ENCODE measurements around the gene ALPL.
A peak's percentile ranks its signal among the peaks of the same experiment; 100 is the strongest.

Gene ALPL

GRCh38 chr1:21532496-21532895 is 23.3 kb downstream of the ALPL start:
- no peak for DNase-seq

GRCh38 chr1:21532992-21533534 is 23.8 kb downstream of the ALPL start:
- no peak for DNase-seq

GRCh38 chr1:21534146-21534545 is 24.9 kb downstream of the ALPL start:
- DNase-seq: no peak

GRCh38 chr1:21534674-21535378 is 25.6 kb downstream of the ALPL start:
- DNase-seq: peak; percentile 6 to 20

GRCh38 chr1:21536218-21536617 is 27.0 kb downstream of the ALPL start:
- no peak for DNase-seq

DNA sequence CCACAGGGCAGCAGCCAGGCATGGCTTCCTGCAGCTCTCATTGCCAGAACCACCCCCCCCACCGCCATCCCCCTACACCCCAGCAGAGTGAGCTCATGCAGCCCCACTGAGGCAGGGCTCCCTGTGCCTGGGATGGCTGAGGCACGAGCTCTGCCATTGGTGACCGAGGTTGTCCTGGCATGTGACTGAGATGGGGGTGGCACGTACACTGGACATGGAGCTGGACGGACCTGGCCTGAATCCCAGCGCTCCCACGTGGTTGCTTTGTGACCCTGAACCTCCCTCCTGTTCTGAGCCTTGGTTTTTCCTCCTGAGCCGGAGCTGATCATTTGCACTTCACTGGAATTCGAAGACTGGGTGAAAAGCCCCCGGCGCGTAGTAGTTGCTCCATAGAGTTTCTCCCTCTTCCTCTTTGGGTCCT is 28.3 kb downstream of the ALPL start:
- DNase-seq: no peak

DNA sequence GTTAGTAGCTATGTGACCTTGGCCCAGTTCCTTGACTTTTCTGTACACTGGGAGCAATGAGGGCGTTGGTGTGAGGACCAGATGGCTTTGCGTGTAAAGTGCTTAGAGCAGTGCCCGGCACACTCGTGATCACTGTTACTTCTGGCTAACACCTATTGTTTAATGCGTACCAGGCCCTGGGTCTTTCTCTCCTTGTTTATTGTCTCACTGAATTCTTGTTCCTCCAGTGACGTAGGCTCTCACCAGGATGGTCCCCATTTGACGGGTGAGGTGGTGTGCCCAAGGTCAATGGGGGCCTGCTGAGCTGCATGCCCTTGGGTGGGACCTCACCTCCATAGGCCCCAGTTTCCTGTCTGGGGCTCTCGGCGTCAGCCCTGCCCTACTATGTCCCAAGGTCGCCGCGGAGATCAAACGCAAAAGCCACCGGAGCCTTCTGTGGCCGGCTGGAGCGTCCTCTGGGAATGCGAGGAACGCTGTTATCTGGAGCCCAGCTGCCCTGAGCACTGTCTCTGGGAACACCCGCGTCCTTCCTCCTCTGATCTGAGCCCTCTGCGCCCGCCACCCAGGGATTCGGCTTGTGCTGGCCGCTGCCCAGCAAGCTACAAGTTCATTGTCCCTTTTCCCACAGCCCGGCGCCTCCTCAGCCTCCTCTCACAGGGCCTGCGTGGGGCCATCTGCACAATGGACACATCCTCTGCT is 28.9 kb downstream of the ALPL start:
- no peak for DNase-seq

- no peak for DNase-seq
Measured at GRCh38 chr1:21539933-21540332, 30.7 kb downstream of the ALPL start.

DNA sequence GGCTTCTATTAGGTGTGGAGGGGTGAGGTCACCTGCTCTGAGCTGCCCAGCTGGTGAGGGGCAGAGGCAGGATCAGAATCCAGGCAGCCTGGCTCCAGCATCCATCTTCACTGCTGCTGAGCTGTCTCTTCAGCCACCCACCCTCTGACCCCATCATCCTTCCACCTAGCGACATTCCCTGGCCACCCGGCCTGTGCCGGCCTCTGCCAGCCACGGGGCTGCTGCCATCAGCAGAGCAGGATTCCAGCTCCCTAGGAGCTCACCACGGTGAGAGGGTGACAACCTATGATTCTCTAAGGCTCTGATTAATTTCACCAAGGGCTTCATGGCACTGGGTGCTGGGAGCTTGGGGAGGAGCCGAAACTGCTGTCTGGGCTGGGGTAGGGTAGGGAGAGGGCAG is 32.1 kb downstream of the ALPL start:
- no peak for DNase-seq

DNA sequence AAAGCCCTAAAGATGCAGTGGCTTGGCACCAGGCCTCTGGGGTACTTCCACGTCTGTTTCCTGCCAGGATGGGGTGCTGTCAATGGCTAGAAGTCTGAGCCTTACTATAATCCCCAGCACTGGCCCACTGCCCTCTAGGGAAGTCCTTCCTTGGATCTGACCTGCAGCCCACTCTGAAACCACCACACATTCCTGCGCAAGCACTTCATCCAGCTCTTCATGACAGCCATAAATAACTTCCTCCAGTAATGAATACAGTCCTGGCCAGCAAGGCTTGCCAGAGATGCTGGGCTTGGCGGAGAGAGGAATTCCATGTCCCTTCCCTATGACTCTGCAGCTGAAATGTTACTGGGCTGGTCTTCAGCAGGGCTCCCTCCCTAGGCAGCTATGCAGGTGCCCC is 32.6 kb downstream of the ALPL start:
- no peak for DNase-seq

GRCh38 chr1:21543598-21543997 is 34.4 kb downstream of the ALPL start:
- DNase-seq: no peak

GRCh38 chr1:21544095-21544494 is 34.9 kb downstream of the ALPL start:
- no peak for DNase-seq

DNA sequence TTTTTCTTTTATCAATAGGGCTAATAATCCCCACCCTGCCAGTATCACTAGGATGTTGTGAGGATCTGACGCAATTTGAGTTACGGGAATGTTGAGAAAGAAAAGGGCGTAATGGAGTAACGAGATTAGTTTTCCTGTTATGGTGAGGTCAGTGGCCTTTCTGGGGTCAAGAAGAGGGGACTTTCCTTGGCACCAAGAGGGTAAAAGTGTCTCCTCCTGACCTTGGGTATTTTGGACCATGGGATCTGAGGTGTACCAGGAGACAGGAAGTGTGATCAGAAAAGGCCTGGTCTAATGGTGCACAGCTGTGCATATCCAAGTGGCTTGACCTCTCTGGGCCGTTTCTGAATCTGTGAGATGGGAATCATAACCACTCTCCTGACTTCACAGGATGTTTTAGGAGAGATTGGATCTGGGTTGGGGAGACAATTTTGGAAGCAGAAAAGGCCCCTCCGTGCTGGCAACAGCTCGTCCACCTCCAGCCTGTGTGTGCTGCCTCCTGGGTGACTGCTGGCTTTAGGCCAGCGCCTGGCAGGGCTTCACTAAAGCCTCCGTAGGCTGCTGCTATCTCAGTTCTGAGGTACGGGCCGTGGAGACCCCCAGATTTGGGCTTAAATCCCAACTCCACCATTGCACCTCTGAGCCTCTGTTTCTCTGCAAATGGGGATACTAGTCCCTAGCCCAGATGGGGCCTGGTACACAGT is 37.1 kb downstream of the ALPL start:
- DNase-seq: no peak

DNA sequence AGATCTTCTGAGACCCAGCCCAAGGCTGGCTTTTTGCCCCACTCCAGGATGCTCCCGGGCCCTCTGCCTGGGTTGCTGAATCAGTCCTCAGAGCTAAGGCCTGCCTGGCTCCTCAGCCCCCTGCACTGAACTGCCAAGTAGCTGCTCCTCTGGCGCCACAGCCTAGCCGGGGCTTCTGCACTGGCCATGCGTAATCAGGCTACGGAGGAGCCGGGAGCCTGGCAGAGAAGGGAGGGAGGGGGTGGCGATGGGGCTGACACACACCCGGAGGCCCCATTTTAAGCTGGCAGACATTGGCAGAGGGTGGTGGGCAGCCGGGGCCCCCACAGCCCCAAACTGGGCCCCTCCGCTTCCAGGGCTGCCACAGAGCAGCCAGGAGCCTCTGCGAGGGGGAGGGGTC is 38.7 kb downstream of the ALPL start:
- no peak for DNase-seq

DNA sequence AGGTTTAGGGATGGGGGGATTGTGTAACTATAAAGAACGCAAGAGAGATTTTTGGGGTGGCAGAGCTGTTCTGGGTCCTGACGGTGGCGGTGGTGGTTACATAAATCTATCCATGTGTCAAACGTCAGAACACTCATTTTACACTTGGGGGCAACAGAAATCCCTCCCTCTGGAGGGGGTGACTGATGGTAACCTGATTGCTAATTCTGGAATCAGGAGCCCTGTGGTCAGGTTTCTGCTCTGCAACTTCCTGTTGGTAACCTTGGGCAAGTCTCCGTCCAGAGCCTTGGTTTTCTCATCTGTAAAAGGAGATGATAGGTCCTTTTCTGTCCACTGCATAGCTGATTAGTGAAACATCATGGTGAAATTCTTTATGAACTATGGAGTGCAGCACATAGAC is 40.9 kb downstream of the ALPL start:
- DNase-seq: no peak

GRCh38 chr1:21550866-21551475 is 41.7 kb downstream of the ALPL start:
- no peak for DNase-seq

- DNase-seq: no peak
Measured at GRCh38 chr1:21552715-21553114, 43.5 kb downstream of the ALPL start.

GRCh38 chr1:21553116-21553926 is 44.1 kb downstream of the ALPL start:
- DNase-seq: no peak

DNA sequence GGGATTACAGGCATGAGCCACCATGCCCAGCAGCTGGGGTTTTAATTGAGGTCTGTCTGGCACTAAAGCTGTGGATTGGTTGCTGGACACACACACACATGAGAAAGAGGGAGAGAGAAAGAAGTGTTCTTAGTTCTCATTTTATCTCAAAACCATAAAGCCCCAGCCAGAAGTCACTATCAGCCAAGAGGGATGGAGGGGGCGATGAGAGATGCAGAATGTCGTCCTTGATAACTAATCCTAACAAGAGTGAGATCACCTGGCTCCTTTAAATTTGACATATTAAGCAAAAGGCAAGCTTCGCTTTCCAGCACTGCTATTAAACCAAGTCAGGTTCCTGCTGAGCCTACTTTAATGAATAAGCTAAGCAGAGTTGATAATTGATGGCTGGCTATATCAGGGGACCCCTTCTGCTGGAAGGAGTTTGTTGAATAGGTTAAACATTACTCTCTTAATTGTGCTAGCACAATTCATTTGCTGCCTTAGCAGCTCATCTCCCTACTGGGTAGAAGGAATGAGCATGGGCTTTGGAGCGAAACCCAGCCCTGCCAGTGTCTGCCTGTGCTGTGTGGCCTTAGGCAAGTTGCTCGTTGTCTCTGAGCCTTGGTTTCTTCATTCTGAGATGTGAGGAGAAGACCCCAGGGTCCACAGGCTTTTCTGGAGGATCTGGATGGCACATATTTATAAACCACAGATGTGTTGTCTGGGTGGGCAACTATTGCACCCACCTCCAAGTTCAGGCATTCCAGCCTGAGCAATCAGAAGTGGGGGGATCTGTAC is 50.8 kb downstream of the ALPL start:
- no peak for DNase-seq

DNA sequence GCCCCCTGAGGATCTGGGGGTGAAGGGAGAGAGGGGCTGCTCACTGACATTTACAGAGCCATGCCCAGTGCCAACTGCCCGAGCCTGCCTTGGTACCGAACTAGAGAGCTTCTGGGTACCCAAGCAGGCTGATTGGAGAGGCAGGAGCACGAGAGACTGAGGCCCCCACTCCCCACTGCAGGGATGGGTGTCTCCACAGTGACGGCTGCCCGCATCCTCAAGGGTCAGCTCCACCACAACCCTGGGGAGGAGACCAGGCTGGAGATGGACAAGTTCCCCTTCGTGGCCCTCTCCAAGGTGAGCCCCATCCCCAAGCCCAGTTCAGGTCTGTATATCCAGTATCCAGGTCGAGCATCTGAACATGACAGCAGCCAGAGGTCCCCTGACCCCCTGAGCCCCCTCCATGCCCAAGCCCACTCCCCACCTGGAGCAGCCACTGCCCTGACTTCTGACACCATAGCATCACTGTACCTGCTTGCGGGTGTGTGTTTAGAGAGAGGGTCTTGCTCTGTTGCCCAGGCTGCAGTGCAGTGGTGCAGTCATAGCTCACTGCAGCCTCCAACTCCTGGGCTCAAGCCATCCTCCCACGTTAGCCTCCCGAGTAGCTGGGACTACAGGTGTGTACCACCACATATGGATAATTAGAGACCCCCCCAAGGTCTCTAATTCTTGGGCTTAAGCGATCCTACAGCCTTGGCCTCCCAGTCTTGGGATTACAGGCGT is 51.9 kb downstream of the ALPL start:
- no peak for DNase-seq

DNA sequence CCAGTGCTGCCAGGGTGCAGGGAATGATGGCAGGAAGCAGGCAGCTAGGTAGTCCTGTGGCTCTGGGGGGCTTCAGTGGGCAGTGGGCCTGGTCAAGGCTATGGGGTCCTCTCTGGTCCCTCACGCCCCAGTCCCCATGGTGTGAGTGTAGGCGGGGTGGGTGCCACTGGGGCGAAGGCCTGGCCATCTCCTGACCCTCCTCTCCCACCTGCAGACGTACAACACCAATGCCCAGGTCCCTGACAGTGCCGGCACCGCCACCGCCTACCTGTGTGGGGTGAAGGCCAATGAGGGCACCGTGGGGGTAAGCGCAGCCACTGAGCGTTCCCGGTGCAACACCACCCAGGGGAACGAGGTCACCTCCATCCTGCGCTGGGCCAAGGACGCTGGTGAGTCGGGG is 53.7 kb downstream of the ALPL start:
- DNase-seq: no peak
